GM19238 (cell line): ENCODE results near the gene PACS2.
A peak's percentile ranks its signal among the peaks of the same experiment; 100 is the strongest.

Experiments used
- DNase-seq: peaks from one replicate; pipeline ENCODE4 v3.0.0; 2011; ENCODE audit warnings: low spot score; ENCODE audit not compliant: insufficient read length

Gene PACS2

GRCh38 chr14:105384605-105385321 lies 70.2 kb downstream of the PACS2 start:
- DNase-seq = no peak

DNA sequence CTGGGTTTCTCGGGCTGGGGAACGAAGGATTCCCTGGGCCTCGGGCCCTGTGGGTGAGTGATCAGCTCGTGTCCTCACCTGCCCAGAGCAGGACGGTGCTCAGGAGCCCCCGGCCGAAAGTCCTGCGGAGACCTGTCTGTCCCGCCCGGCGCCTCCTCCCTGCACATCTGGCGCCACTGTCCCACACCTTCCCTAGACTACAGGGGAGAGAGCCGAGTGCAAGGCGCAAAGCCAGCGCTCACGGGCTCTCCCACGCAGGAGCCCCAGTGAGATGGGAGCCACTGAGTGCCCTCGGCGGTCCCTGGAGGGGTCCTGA lies 70.7 kb downstream of the PACS2 start:
- DNase-seq = no peak

GRCh38 chr14:105385698-105386365 lies 71.3 kb downstream of the PACS2 start:
- DNase-seq = no peak

- no peak for DNase-seq
These were observed 72.3 kb downstream of the PACS2 start for GRCh38 chr14:105386581-105387529.

- DNase-seq = no peak
These were observed 73.0 kb downstream of the PACS2 start for GRCh38 chr14:105387530-105387922.

GRCh38 chr14:105388110-105388951 lies 73.8 kb downstream of the PACS2 start:
- DNase-seq = no peak

GRCh38 chr14:105388976-105389375 lies 74.4 kb downstream of the PACS2 start:
- no peak for DNase-seq

- DNase-seq = no peak
These were observed 75.0 kb downstream of the PACS2 start for GRCh38 chr14:105389534-105389933.

DNA sequence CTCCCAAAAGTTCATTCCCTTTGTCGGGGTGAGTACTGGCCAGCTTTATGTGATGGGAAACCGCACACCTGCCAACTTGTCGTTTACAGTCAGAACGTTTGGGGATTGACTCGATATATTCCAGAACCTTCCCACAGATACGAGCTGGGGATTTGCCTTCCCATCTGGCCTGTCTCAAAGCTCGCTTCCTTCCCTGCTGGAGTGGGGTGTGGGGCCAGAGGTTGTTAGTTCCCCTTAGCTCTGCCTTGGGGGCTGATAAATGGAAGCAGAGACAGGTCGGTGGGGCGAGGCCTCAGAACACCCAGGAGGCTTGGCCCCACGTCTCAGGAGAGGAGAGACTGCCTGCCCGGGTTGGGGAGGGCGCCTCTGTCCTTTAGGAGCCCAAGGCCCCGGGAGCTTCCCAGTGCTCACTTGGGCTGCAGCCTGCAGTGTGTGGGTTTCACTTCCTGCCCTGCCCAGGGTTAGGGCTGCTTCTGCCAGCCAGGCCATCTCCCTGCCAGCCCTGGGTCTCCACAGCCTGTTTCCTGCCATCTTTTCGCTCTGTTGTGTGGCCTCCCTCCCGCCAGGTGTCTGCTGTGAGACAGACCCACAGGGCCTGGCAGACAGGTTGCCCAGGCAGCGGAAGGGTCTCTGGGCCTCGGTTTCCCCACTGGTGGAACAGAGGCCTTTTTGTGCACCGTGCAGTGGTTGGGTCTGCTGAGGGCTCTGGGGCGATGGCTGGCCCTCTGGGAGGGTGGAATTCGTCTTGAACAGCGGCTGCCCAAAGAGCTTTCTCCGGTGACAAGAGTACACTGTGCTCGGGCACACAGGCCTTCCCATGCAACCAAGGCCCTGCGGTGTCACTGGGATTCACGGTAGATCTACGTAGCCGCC lies 75.7 kb downstream of the PACS2 start:
- no peak for DNase-seq

GRCh38 chr14:105390849-105391500 lies 76.4 kb downstream of the PACS2 start:
- DNase-seq = no peak

GRCh38 chr14:105391541-105391940 lies 77.0 kb downstream of the PACS2 start:
- DNase-seq = no peak

- no peak for DNase-seq
These were observed 77.9 kb downstream of the PACS2 start for GRCh38 chr14:105392131-105393090.

- no peak for DNase-seq
These were observed 78.6 kb downstream of the PACS2 start for GRCh38 chr14:105393151-105393550.

GRCh38 chr14:105394714-105395537 lies 80.4 kb downstream of the PACS2 start:
- DNase-seq = no peak

- DNase-seq = no peak
These were observed 80.9 kb downstream of the PACS2 start for GRCh38 chr14:105395538-105395854.

DNA sequence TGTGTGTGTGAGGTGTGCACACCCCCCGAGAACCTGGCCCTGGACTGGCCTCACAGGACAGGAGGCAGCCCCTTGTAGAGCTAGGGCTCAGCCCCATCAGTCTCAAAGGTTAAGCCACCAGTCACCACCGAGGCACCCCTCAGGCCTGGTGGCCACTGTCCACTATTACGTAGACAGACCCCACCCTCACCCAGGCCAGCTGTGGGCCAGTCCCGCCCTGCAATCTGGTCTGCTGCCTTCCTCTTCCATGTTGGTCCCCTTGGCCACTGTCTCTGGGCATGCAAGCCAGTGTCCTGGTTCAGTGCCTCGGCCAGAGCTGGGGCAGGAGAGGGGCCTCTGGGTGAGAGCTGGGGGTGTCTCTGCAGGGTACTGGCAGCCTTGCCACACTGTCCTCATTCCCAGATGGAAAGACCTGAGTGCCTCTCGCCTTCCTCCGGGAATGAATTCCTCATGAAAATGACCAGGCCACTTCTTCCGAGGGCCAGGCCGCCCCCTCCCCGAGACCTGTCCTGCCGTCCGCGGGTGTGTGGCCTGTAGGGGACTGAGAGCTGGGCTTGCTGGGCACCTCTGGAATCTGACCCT lies 82.9 kb downstream of the PACS2 start:
- DNase-seq = no peak

GRCh38 chr14:105398044-105398725 lies 83.6 kb downstream of the PACS2 start, which contains the start of gene TEX22:
TSS of gene TEX22 (plus strand) at chr14:105398538. CDS start at chr14:105399341, 803 bp downstream.
- DNase-seq = peak; percentile 95
